Mesodermal cell (in vitro differentiated cells): Measurements from ENCODE around the gene SLC16A9.

Experiments used
- H3K27ac ChIP-seq: 2 replicates; pipeline ENCODE4 v1.7.0; 2013; ENCODE audit warnings: mild to moderate bottlenecking, low read depth, low read length, moderate library complexity; ENCODE audit not compliant: severe bottlenecking
- H3K36me3 ChIP-seq: 2 replicates; pipeline ENCODE4 v1.7.1; 2013; ENCODE audit warnings: mild to moderate bottlenecking, low read length, moderate library complexity; ENCODE audit not compliant: control insufficient read depth, insufficient read depth
- H3K4me1 ChIP-seq: one replicate; pipeline ENCODE4 v1.7.1; 2013; ENCODE audit warnings: mild to moderate bottlenecking, low read length; ENCODE audit not compliant: insufficient read depth, control insufficient read depth, poor library complexity, severe bottlenecking
- H3K4me3 ChIP-seq: 2 replicates; pipeline ENCODE4 v1.7.0; 2013; ENCODE audit warnings: low read length, control low read depth, mild to moderate bottlenecking; ENCODE audit not compliant: insufficient read depth, poor library complexity, severe bottlenecking; ENCODE audit errors: extremely low read depth
- H3K9me3 ChIP-seq: 2 replicates; pipeline ENCODE4 v1.7.1; 2013; ENCODE audit warnings: mild to moderate bottlenecking, low read length, moderate library complexity; ENCODE audit not compliant: control insufficient read depth
- WGBS, 2 experiments: methylation state at CpG; one replicate each; pipeline ENCODE4 v1.1.5; 2013; ENCODE audit warnings: missing lambda C conversion rate in 2 of 2; ENCODE audit not compliant: insufficient coverage in 2 of 2; 5-methylcytosine and 5-hydroxymethylcytosine counted together

Gene SLC16A9

GRCh38 chr10:59718257-59718656, 8.6 kb upstream of the SLC16A9 start:
- Histone ChIP-seq H3K4me1 (no peaks in the 10 kb centered on the region), H3K9me3 (peaks cover 6% of the 10 kb centered on the region), H3K36me3 (no peaks in the 10 kb centered on the region), H3K27ac (no peak overlapping the region), H3K4me3 (no peak overlapping the region)
- 75 to 89% methylated on average over 1 of the region's 2 CpGs for WGBS, 2 experiments

- Histone ChIP-seq H3K9me3 (no peaks in the 10 kb centered on the region), H3K4me1 (peaks cover 4% of the 10 kb centered on the region), H3K27ac (no peak overlapping the region), H3K4me3 (no peak overlapping the region), H3K36me3 (no peaks in the 10 kb centered on the region)
- 88% methylated on average over 6 of the region's 7 CpGs for WGBS, 2 experiments
Observed at GRCh38 chr10:59713196-59713821, 3.7 kb upstream of the SLC16A9 start.

GRCh38 chr10:59711871-59712494, 2.3 kb upstream of the SLC16A9 start:
- 79 to 80% methylated on average over 2 to 3 of the region's 3 CpGs for WGBS, 2 experiments

GRCh38 chr10:59708816-59709394, 745 bp downstream of the SLC16A9 start:
- no peaks in the 10 kb centered on the region for H3K9me3 ChIP-seq
- peaks cover 4% of the 10 kb centered on the region for H3K4me1 ChIP-seq
- peak overlapping the region; percentile 57 for H3K4me3 ChIP-seq
- H3K27ac ChIP-seq = no peak overlapping the region
- H3K36me3 ChIP-seq = no peaks in the 10 kb centered on the region
- WGBS, 2 experiments = 0 to 1% methylated on average over 22 to 27 of the region's 42 CpGs

More at GRCh38 chr10:59711871-59712494, 2.3 kb upstream of the SLC16A9 start:
- Histone ChIP-seq H3K36me3 (no peaks in the 10 kb centered on the region), H3K4me1 (peaks cover 4% of the 10 kb centered on the region), H3K27ac (no peak overlapping the region), H3K4me3 (no peak overlapping the region), H3K9me3 (no peaks in the 10 kb centered on the region)

DNA sequence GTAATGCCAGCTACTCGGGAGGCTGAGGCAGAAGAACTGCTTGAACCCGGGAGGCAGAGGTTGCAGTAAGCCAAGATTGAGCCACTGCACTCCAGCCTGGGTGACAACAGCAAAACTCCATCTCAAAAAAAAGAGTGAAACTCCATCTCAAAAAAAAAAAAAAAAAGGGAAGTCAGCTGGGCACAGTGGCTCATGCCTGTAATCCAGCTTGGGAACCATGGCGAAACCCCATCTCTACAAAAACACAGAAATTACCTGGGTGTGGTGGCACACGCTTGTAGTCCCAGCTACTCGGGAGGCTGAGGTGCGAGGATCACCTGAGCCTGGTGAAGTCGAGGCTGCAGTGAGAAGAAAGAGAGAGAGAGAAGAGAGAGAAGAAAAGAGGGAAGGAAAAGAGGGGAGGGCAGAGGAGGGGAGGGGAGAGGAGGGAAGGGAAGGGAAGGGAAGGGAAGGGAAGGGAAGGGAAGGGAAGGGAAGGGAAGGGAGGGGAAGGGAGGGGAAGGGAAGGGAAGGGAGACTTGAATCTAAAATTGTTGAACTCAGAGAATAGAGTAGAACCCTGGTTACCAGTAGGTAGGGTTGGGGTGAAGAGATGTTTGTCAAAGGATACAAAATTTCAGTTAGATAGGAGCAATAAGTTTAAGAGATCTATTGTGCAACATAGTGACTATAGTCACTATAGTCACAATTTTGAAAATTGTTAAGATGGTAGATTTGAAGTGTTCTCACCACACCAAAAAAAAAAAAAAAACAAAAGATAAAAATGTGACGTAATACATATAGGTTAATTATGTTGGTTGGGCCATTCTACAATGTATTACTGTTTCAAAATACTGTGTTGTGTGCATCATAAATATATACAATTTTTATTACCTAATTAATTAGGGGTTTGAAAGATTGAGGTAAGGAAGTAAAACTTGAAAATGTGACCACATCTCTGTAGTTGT, 2.5 kb downstream of the SLC16A9 start:
- no peak overlapping the region for H3K4me3 ChIP-seq
- no peaks in the 10 kb centered on the region for H3K9me3 ChIP-seq
- no peaks in the 10 kb centered on the region for H3K36me3 ChIP-seq

GRCh38 chr10:59705931-59706330, 3.7 kb downstream of the SLC16A9 start:
- no peaks in the 10 kb centered on the region for H3K36me3 ChIP-seq

More for the DNA sequence above, 2.5 kb downstream of the SLC16A9 start:
- WGBS, 2 experiments = 89% methylated on average over 4 of the region's 8 CpGs; no CpG with 5 or more reads in 1 of the 2 experiments
- peaks cover 4% of the 10 kb centered on the region for H3K4me1 ChIP-seq
- H3K27ac ChIP-seq = no peak overlapping the region

GRCh38 chr10:59704630-59705029, 5.0 kb downstream of the SLC16A9 start:
- no CpG with 5 or more reads among the region's 2 CpGs for WGBS, 2 experiments
- H3K4me3 ChIP-seq = no peak overlapping the region
- no peaks in the 10 kb centered on the region for H3K9me3 ChIP-seq
- H3K36me3 ChIP-seq = no peaks in the 10 kb centered on the region
- H3K27ac ChIP-seq = no peak overlapping the region
- peaks cover 4% of the 10 kb centered on the region for H3K4me1 ChIP-seq

More at GRCh38 chr10:59705931-59706330, 3.7 kb downstream of the SLC16A9 start:
- no peak overlapping the region for H3K4me3 ChIP-seq
- no peaks in the 10 kb centered on the region for H3K9me3 ChIP-seq
- H3K4me1 ChIP-seq = peaks cover 4% of the 10 kb centered on the region
- no peak overlapping the region for H3K27ac ChIP-seq

DNA sequence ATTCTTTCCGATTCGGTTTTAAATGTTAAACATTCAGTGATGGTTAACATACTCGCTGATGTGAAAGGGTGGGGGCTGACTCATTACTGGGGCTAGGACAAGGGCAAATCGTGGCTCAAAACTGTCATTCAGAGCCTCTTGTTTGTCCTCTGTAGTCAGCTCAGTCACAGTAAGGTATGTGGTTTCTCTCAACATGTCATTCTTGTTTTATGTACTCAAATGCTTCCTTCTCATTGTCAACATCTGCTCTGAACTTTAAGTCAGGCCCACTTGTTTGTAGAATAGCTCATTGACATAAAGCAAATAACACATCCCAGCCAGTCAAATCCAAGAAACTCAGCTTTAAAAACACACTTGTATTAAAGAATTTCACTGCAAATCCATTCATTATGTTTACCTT, 7.3 kb downstream of the SLC16A9 start:
- Histone ChIP-seq H3K4me3 (no peak overlapping the region), H3K27ac (no peak overlapping the region), H3K9me3 (no peaks in the 10 kb centered on the region), H3K36me3 (no peaks in the 10 kb centered on the region), H3K4me1 (no peaks in the 10 kb centered on the region)
- 74 to 82% methylated on average over 3 to 4 of the region's 4 CpGs for WGBS, 2 experiments

- 52 to 62% methylated on average over 4 of the region's 4 CpGs for WGBS, 2 experiments
- Histone ChIP-seq H3K27ac (no peak overlapping the region), H3K9me3 (no peaks in the 10 kb centered on the region), H3K36me3 (no peaks in the 10 kb centered on the region), H3K4me3 (no peak overlapping the region), H3K4me1 (no peaks in the 10 kb centered on the region)
Observed at GRCh38 chr10:59700709-59701108, 8.9 kb downstream of the SLC16A9 start.

DNA sequence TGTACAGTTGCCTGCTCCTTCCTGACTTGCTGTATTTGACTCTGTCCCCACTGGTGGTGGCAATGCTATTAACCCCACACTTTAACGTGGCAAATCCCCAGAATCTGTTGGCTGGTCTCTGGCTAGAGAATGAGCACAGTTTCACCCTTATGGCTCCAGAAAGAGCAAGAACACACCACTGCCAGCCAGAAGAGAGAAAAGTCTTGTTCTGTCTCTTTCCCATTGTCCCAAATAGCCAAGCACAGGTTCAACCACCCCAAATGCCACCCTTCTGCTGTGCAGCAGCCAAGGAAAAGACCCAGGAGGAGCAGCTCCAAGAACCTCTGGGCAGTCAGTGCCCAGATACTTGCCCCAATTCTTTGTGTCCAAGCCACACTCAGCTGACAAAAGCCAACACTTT, 11.3 kb downstream of the SLC16A9 start:
- no peak overlapping the region for H3K4me3 ChIP-seq
- no peaks in the 10 kb centered on the region for H3K9me3 ChIP-seq
- 63 to 89% methylated on average over 1 of the region's 1 CpG for WGBS, 2 experiments
- no peaks in the 10 kb centered on the region for H3K36me3 ChIP-seq
- no peak overlapping the region for H3K27ac ChIP-seq
- no peaks in the 10 kb centered on the region for H3K4me1 ChIP-seq
